Inferior parietal cortex (tissue), 1 donor: ENCODE measurements around the gene GTPBP1.

Source experiments
- DNase-seq: peaks from one replicate; pipeline ENCODE4 v3.0.0-alpha.2; 2016; ENCODE audit errors: extremely low spot score

GTPBP1 gene

GRCh38 chr22:38700789-38701628, 4.7 kb upstream of the GTPBP1 start, which contains the start of gene JOSD1:
JOSD1 (minus strand) TSS chr22:38700943; CDS start chr22:38699987, 956 bp downstream.
- DNase-seq = peak; percentile 94

GRCh38 chr22:38704654-38705234, 1.0 kb upstream of the GTPBP1 start:
- DNase-seq = no peak

DNA sequence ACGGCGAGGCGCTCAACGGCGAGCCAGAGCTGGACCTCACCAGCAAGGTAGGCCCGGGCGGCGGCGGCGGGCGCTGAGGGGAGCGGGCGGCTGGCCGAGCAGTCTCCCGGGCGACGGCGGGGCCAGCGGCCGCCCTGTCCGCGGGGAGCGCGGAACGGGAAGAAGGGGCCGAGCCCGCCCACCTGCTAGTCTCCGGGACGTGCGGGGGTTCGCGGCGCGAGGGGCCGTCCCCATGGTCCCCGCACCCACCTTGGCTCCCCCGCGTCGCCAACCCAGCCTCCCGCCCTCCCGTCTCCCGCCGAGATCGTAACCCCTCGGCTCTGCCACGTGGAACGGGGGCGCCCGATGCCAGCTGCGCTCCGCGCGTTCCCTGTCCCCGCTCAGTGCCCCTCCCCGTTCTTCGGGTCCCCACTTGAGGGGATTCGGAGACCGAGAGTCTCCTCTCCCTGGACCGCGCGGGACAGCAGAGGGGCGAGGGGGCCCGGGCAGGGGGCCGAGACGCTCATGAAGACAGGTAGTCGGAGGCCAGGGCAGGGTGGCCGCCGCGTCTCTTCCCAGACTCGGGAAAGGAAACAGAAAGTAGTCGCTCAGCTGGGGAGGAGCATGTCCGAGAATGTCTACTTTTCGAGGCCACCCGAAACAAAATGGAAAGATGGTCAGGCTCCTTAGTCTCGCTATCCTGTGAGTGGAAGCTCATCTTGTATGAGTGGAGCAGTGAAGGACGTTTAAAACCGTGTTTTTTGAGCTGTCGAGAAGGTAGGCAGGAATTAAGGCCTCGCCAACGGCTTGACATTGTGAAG, 557 bp downstream of the GTPBP1 start:
- no peak for DNase-seq

GRCh38 chr22:38706901-38707195, 1.1 kb downstream of the GTPBP1 start:
- DNase-seq = no peak

- no peak for DNase-seq
Measured at GRCh38 chr22:38707346-38707745, 1.6 kb downstream of the GTPBP1 start.

- no peak for DNase-seq
Measured at GRCh38 chr22:38707984-38708383, 2.2 kb downstream of the GTPBP1 start.

DNA sequence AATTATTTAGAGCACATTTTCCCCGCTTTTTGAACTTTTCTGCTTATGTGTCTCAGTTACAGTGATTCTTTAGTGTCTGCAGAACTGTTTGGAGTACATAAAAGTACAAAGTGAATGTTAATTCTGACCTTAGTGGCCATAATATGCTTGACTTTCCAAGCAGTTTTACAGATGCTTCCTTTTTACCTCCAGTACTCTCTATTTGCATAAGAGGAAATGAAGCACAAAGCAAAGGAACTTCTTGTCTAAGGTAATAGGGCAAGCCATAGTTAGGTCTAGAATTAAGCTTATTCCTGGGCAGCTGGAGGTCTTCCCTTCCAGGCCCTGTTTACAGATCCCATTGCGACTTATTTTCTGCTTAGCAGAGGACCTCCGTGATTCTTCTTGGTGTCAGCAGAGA, 3.6 kb downstream of the GTPBP1 start:
- DNase-seq = no peak

DNA sequence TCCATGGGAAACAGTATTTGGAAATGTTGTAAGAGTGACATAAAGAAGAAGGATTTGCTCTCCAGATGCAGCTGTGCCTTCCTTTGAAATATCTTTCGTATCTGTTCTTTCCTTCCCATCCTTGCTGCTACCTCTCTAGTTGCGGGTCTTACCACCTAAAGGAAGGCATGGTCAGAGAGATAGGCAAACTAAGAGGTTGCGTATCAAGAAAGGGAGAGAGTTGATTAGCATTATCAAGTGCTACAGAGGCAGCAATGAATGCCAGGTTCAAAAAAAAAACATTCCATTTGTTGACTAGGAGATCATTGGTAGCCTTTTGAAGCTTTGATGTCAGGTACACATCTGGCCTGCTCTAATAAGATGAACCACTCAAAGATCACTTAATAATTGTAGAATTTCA, 4.6 kb downstream of the GTPBP1 start:
- DNase-seq = no peak

- no peak for DNase-seq
Measured at GRCh38 chr22:38710866-38711265, 5.1 kb downstream of the GTPBP1 start.

GRCh38 chr22:38712486-38713207, 6.9 kb downstream of the GTPBP1 start:
- DNase-seq = no peak

GRCh38 chr22:38713921-38714320, 8.2 kb downstream of the GTPBP1 start:
- no peak for DNase-seq

GRCh38 chr22:38715176-38715764, 9.5 kb downstream of the GTPBP1 start:
- DNase-seq = no peak

DNA sequence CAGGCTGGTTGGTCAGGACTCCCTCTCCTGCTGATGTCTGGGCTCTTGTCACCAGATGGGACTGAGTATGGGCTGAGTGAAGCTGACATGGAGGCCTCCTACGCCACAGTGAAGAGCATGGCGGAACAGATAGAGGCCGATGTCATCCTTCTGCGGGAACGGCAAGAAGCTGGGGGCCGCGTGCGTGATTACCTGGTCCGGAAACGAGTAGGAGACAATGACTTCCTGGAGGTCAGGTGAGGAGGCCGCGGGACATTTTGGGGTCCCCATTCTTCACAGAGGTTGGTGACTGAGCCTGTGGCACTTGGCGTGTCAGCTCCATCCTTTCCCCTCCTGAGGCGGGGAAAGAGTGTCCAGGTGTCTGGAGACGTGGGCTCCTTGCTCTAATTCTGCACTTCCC, 10.1 kb downstream of the GTPBP1 start:
- DNase-seq = no peak

- no peak for DNase-seq
Measured at GRCh38 chr22:38716271-38716670, 10.5 kb downstream of the GTPBP1 start.

DNA sequence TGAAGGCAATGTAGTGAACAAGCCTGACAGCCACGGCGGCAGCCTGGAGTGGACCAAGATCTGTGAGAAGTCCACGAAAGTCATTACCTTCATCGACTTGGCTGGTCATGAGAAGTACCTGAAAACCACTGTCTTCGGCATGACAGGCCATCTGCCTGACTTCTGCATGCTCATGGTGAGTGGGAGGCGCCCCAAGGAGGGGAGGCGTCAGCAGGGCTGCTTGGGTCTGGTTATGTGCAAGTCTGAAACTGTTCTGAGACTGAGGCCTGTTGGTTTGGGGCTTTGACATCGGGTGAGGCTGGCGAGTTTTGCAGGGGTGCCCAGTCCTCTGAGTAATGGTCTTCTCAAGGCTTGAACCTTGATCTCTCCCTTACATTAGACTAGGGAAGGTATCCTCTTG, 11.1 kb downstream of the GTPBP1 start:
- no peak for DNase-seq

DNA sequence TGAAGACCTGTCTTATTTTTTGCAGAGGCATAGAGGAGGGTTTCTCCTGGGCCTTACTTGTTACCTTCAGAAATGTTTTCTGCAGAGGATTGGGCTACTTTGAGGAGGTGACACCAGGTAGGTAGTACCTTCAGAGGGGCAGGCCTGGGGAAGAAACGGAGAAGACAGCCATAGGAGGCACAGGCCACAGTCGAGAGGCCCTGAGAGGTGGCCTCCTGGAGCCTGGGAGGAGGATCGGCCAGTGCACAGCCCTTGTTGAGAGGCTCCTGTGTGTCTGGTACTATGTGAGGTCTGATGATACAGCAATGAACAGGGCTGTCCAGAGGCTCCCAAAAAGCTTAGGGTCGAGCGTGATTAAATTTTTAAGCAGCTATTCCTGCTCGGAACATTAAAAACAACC, 11.5 kb downstream of the GTPBP1 start:
- no peak for DNase-seq

DNA sequence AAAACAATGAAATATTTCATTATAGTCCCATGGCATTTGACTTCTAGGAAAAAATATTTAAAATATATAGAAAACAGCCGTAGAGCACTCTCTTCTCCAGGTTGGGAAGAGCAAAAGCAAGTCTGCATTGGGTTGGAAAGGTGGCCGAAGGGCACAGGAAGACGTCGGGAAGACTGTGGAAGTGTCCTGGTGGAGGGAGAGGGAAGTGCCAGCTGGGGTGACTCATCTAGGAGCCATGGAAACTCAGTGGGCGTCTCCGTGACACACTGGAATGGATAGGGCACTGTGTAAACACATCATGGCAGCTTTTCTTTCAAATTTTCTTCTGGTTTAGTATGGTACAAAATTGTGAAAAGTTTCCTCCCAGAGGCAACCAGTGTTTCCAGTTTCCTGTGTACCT, 12.7 kb downstream of the GTPBP1 start:
- DNase-seq = no peak

DNA sequence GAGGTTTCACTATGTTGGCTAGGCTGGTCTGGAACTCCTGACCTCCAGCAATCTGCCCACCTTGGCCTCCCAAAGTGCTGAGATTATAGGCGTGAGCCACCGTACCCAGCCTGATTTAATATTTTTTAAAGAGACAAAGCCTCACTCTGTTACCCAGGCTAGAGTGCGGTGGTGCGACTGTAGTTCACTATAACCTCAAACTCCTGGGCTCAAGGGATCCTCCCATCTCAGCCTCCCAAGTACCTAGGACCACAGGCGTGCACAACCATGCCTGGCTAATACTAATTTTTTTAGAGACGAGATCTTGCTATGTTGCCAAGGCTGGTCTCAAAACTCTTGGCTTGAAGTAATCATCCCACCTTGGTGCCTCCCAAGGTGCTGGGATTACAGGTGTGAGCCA, 13.5 kb downstream of the GTPBP1 start:
- no peak for DNase-seq

GRCh38 chr22:38720350-38720749, 14.6 kb downstream of the GTPBP1 start:
- DNase-seq = no peak

DNA sequence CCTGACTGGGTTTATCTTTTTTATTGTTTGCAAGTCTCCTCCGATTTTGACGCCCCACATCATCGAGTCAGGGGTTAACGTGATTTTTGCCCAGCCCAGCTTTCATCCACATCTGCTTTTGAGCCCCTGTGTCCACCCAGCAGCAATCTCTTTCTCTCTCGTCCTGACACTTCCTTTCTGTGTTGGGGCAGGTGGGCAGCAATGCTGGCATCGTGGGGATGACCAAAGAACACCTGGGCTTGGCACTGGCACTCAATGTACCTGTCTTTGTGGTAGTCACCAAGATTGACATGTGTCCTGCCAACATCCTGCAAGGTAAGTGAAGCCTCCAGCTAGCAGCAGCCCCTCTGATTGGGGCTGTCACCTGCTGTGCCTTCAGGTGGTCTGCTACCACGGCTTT, 15.8 kb downstream of the GTPBP1 start:
- no peak for DNase-seq

DNA sequence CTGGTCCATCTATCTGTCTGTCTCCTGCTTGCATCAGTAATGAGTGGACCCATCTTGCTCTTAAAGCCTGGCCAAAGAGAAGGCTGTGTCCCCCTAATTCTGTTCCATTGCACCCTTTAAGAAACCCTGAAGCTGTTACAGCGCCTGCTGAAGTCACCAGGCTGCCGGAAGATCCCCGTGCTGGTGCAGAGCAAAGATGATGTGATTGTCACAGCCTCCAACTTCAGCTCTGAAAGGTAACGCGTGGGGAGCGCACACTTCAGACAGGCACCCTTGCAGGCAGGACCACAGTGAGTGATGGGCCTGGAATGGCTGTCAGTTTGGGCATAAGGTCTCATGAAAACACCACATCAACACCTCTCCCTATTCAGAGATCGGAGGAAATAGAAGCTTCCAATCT, 18.4 kb downstream of the GTPBP1 start:
- DNase-seq = no peak
